ENCODE data around the gene ATOH8.
A peak's percentile ranks its signal among the peaks of the same experiment; 100 is the strongest.
"Not testable (repeated sequence)": the region's sequence is repeated elsewhere in the genome, so short reads cannot be mapped to it uniquely, and the experiment has no call there.

ATOH8 gene, protein sequence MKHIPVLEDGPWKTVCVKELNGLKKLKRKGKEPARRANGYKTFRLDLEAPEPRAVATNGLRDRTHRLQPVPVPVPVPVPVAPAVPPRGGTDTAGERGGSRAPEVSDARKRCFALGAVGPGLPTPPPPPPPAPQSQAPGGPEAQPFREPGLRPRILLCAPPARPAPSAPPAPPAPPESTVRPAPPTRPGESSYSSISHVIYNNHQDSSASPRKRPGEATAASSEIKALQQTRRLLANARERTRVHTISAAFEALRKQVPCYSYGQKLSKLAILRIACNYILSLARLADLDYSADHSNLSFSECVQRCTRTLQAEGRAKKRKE

DNA sequence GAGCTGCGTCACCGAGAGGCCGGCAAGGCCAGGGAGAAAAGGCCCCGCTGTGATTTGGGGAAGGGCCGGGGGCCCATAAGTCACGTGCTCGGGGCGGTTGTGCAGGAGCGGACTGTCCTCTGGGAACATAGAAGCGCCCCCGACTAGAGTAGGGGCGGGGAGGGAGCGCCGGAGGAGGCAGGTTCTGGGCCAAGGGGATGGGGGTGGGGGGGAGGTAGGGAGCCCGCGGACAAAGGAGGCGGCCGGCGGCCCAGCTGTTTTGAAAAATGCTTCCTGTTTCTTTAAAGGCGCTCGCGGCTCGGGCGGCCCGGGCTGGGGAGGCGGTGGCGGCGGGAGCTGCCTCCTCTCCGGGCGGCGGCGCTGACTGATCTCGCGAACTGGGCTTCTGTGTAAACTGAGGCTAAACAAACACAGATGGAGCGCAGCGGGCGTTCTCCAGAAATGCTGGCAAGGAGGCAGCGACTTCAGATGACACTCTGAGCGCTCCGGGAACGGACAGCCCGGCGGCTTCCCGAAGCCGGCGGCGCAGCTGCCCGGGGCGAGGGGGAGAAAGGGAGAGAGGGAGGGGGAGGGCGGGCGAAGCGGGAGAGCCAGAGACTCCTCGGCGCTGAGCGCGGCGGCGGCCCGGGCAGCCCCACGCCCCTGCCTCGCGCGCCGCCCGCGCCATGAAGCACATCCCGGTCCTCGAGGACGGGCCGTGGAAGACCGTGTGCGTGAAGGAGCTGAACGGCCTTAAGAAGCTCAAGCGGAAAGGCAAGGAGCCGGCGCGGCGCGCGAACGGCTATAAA, at the start of gene ATOH8:
TSS of gene ATOH8 (plus strand) at position 467 of the 788 bp plus-strand sequence. CDS start at position 666, 199 bp downstream.
- peak; percentile 82 for DNase-seq

DNA sequence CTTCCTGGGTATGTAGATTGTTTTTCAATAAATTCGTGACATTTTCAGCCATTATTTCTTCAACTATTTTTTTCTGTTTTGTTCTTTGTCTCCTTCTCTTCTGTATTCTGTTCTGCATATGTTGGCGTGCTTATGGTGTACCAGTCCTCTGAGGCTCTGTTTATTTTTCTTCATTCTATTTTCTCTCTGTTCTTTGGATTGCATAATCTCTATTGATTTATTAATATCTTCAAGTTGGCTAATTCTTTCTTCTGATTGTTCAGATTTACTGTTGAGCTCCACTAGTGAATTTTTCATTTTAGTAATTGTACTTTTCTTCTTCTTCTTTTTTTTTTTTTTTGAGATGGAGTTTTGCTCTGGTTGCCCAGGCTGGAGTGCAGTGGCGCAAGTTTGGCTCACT, 49.8 kb upstream of the ATOH8 start:
- DNase-seq, result no peak

DNA sequence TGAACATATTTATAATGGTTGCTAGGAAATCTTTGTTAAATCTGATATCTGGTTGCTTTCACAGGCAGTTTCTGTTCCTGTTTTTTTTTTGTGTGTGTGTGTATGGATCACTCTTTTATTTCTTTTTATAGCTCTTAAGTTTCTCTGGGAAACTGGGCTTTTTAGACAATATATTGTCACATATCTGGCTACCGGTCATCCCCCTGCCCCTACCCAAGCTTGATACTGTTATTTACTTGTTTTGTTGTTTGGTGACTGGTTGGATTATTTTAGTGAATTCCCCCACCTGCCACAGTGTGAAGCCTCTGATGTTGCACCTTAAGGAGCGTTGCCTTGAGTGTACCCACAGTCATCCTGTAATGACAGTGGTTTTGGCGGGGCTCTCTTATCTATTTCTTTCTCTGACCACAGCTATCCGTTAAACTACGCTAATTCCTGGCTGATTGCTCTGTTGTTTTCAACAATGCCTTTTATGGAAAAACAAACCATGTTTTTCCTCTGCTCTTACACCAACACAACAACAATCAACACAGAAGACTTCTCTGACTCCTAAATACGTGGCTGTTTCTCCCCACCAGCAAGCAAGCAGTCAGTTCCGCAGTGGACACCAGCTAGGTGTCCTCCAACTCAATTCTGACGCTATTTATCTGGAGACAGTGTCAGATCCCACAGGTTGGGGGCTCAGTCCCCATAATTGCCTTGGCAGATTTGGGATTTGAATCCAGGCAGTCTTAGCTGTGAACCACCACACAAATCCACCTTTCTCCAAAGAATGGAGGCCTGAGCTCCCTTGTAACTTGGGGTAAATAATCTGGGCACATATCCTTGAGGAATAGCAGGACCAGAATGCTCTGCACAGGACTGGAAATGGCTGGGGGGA, 48.8 kb upstream of the ATOH8 start:
- DNase-seq, result no peak

DNA sequence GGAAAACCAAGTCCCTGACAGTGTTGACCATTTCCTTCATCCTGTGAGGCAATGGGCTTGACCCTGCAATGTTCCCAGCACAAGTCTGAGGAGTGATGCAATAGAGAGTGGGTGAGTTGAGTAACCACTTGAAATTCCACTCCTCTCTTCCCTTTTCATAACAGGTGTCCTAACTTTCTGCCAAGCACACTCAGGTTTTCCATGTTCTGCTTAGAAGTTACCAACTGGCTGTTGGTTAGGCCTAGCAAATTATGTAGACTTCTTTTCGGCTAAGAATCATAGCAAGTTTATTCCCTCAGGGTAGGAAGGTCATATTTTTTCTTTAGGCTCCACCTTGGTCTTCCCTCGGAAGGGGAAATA, 48.1 kb upstream of the ATOH8 start:
- DNase-seq, result no peak

DNA sequence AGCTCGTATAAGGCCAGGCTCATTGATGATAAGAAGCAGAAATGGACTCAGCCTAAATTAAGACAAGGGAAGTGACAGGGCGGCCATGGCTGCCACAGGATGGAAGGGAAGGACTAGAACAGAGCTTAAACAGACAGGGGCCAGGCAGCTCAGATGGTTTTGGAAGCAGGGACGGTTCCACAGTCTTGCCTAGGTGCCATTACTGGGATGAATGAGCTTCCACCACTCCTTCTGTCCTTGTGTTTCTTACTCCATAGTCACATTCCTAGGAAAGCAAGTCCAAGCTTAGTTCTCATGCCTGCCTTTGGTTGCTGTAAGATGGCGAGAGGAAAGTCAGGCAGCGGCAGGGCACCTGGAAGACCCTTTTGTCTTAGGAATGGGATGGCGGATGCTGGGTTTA, 47.7 kb upstream of the ATOH8 start:
- DNase-seq, result no peak

DNA sequence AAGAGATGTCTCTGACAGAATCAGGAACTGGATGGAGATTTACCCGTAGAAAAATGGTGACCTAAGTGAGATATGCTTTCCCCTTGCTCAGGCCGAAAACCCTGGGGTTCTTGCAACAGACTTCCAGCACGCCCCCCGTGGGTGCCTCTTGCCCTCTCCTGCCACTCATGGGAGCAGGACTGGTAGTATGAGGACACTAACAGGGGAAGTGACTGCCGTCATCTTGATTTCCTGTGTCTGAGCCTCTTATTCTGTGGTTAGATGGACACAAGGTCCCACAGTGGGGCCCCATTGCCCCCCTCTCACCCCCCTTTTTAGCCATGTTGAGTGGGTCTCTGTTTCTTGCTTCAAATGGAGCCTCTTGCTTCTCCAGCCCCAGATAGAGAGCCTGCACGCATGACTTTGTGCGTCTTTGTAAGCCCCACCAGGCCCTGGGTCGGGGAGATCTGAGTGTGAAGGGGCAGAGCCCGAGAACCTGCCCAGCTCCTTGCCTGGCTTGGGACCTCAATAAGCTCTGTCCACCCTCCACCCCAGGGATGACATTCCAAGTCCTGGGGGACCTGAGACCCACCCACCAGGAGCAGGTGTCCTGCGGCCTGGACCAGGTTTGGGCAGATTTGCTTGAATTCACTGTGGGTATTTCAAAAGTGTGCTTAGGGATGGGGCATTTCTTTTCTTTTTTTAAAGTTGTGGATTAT, 47.0 kb upstream of the ATOH8 start:
- peak; percentile 44 for DNase-seq

DNA sequence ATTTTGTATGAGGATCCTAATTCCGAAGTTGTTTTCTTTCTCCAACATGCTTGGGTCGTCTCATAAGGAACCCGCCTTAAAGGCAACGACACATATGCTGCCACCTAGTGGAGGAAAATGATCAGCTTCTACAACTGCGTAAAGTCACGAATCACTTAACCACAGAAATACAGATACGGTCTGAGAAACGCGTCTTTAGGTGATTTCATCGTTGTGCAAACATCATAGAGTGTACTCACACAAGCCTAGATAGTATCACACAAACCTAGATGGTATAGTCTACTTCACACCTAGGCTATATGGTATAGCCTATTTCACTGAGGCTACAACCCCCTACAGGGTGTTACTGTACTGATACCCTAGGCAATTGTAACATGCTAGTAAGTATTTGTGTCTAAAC, 46.5 kb upstream of the ATOH8 start:
- peak; percentile 85 for DNase-seq

DNA sequence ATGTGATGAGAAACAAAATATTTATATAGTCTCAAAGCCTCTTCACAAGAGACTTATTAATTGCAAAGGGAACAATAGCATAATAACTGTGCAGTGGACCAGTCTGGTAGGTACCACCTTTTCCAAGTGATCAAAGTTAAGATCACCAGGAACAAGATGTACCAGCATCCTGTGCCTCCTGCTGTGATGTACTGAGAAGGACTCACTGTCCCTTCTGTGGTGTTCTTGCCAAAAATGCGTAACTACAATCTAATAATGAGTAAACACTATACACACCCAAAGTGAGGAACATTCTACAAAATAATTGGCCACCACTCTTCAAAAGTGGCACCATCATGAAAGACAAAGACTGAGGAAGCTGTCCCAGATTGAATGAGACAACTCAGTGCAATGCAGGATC, 45.1 kb upstream of the ATOH8 start:
- DNase-seq, result no peak

DNA sequence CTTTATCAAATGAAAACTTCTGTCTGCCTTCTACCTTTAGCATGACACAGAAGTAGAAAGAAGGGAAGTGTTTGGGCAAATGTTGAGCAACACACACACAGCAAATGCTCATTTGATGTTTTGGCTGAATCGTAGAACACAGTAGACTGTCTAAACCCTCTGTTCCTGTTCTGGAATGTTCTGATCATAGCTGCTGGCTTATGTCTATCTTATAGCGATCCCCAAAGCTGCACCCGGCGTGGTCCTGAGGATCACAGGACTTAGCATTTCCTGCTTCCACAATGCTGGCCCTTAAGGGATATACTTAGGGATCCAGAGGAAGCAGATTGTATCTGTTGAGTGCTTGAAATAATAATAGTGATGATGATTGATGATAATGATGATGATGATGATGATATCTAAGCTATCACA, 44.4 kb upstream of the ATOH8 start:
- DNase-seq, result peak; percentile 38

DNA sequence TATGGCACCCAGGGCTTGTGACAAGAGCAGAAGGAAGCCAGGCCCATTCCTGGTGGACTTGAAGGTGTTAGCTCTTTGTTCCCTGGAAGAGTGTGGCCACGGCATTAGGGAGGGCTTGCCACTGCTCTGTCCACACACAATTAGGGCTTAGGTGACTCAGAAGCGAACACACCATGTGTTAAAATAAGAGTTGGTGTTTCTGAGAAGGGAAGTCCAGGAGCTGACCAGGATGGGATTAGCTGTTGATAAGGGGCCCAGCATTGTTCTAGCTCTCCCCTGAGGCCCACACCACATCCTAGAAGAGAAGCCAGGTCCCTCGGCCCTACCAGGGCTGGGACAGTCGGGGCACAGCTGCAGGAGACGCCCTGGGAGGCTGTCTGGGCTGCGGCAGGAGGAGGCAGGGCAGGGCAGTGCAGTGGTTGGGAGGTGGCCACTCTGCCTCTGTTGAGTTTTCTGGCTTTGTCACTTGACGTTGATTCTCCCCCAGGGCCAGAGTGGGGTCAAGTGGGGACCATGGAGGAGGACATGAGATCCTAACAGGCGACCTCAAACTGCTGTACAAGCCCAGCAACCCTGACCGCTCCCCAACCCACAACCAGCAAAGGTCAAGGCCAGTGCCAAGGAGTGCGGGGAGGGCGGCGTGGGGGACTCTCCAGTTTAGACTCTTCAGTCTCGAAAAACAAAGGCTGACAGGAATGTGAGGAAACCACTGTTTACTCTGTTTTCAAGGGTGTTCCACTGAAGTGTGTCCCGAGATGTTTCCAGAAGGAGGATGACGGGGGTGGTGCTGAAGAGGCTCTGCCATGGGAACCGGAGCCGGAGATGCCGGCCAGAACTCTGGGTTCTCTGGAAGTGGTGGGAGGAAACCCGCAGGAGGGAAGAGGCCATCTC, 42.9 kb upstream of the ATOH8 start:
- no peak for DNase-seq

DNA sequence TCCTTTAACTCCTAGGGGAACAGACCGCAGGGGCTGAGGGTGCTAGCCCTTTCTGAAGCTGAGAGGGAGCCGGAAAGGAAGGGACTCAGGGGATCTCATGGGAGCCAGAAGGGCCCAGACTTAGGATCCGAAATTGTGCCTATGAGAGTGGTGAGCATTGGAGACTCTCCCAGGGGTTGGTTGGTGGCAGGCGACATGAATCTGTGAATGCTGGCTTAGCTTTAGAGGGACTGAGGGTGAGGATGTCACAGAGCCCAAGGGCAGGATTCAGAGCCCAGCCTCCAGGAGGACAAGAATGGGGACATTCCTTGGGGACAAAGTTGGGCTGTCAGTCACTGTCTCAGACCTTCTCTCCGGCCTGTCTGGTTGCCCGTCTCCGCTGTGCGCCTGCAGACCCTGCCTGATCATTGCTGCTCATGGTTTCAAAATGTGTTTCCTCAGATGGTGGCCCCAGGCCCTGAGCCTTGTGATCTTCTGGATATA, 42.2 kb upstream of the ATOH8 start:
- DNase-seq, result no peak

DNA sequence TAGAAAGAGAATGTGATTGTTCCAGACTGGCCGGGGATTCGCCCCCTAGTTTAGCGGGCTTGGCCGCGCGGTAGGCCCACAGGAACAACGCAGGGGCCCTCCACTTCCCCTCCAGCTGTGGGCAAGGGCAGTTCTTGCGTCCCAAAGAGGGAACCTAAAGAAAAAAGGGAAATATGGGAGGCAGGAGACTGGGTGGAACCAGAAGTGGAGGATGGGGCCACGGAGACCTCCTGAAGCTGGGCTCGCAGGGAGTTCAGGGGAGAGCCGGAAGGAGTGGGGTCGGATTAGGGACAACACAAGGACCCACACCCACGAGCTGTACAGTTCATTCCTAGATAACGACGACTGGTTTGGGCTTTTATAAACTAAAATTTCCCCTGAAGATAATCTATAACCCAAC, 41.5 kb upstream of the ATOH8 start:
- no peak for DNase-seq

DNA sequence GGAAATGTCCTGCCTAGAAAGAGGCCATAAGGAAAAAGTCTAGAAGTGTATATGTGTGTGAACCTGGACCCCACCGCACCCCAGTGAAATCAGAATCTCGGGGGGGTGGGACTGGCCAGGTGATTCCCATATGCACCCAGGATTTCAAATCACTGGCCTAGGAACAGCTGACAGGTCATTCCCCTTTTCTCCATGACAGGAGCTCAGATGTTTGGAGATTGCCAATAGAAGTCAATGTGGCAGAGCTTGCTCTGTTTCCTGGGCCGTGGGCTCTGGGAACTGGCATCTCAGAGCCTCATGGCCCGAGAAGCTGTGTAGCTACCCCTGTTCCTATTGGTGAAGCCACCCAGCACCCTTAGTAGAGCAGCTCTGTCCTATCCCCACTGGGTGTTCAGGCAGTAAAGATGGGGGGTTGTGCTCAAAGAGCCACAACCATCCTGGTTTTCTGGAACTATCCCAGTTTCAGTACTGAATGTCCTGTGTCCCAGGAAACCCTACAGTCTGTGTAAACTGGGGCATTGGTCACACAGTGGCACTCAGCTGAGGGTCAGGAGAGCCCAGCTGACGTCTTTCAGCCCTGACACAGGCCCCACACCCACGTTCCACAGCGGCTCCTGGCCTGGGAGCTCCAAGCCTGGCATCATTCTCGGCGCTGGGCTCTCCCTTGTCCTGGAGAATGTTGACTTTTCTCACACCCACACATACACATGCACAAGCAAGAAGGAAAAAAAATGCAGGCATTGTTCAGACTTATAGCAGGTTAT, 40.8 kb upstream of the ATOH8 start:
- DNase-seq, result peak; percentile 61

DNA sequence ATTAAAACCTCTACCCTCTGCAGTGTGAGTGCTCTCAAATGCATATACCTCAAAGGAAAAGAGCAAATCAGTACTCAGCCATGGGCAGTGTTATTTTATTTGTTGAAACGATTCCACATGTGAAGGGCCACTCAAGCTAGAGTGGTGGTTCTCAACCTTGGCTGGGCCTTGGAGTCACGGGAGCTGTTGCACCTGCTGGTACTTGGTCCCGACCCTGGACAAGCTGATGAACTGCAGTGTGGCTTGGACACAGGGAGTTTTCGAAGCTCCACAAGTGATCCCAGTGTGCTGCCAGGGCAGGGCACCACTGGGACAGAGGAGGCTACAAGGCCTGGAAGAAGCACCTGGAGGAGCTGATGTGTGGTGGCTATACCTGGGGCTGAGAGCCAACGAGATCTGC, 40.0 kb upstream of the ATOH8 start:
- no peak for DNase-seq

DNA sequence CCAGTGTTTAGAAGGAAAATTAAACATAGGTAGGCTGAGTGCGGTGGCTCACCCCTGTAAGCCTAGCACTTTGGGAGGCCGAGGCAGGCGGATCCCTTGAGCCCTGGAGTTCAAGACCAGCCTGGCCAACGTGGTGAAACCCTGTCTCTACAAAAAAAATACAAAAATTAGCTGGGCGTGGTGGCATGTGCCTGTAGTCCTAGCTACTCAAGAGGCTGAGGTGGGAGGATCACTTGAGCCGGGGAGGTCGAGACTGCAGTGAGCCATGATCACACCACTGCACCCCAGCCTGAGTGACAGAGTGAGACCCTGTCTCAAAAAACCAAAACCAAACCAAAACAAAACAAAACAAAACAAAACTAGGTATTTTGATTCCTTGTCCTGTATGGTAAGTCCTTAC, 39.4 kb upstream of the ATOH8 start:
- DNase-seq, result not testable (repeated sequence)

DNA sequence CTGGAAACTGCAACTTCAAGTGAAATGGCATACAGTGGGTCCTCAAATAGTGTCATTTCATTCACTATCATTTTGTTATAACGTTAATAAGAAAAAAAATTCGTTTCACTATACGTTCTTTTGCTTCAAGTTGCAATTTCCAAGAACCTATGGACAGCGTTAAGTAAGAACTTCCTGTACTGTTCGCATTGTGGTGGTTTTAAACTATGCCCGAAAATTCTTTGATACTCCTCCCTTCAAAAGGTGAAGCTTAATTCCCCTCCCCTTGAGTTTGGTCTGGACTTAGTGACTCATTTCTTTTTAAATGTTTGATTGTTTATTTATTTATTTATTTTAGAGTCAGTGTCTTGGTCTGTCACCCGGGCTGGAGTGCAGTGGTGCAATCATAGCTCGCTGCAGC, 39.0 kb upstream of the ATOH8 start:
- DNase-seq, result no peak

DNA sequence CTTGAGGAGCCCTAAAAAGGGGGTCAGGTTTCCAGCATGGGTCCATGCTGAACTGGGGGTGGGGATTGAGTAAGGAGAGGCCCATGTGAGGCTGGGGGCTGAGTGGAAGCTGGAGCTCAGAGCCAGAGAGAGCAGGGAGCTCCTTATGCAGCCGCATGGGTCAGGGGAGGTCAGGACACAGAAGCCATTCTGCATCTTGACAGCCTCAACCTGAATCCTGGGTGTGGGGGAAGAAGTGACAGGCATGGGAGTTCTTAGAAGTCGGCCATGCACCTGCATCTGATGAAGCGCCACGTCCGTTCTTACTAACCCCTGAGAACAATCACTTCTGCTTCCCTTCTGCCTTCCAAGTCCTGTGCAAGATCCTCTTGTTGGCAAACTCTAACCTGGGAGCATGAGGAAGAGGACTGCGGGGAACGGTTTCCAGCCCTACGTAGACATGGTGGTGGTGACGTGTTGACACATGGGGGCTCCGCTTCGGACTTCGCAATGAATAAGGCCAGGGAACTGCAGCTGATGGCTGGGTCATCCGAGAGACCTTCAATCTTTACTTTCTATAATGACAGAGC, 37.4 kb upstream of the ATOH8 start:
- no peak for DNase-seq

DNA sequence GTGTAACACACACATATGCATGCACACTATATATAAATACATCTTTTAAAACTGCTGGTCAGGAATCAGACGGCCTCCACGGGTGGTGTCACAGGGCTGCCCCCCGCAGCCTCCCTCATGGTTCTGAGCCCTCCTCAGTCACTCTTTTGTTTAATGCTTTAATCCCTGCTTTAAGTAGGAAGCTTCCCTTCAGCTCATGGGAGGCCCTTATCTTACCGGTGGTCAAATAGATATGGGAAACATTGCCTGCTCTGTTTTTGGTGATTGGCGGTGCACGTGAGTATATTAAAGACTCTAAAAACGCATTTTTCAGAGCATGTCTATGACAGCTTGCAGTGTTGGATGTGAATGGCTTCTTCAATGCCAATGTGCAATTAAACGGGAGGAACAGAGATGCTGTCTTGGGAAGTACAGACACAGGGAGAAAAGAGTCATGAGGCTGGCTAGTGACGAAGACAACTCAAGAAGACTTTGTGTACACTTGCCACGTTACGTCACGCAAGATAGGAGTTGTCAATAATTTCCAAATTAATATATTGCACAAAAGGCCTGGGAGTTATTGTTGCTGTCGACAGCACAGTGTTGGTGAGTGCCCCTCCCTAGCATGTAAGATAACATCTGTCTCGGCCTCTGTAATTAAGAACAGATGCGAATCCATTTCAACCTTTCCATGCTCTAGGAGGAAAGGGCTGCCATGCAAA, 36.3 kb upstream of the ATOH8 start:
- no peak for DNase-seq

DNA sequence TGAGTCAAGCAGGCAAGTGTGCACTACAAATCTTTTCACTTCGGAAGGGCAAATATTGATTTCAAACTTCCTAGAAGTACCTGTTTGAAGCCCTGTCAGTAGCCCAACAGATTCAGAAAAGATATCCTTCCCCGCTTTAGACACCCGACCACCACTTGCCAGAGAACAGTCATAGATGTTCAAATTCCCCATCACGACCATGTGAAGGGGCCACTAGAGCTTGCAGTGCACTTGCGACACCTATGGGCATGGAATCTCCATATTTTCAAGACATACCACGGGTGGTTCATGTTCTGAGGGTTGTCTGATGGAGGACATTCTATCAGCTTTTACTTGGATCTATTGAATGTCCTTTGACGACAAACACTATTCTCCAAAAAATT, 35.8 kb upstream of the ATOH8 start:
- no peak for DNase-seq

Measured in midbrain (tissue), 1 donor.